Activated naive CD8-positive, alpha-beta T cell treated with anti-CD3 and anti-CD28 coated beads for 36 hours (primary cell): ENCODE data around the gene YJEFN3. TPM values are rescaled to one million over a fixed set of nuclear protein-coding genes. Genes with fewer than 3 reads are reported as not detected.

Source experiments
- DNase-seq: peaks from one replicate; pipeline ENCODE4 v3.0.0; 2021
- H3K27ac Mint-ChIP-seq: one replicate; pipeline ENCODE4 v1.8.0; 2022; ENCODE audit warnings: mild to moderate bottlenecking, moderate library complexity, mixed read lengths
- H3K27me3 Mint-ChIP-seq: one replicate; pipeline ENCODE4 v1.8.0; 2022; ENCODE audit warnings: mild to moderate bottlenecking, mixed read lengths
- H3K36me3 Mint-ChIP-seq: one replicate; pipeline ENCODE4 v1.8.0; 2021; ENCODE audit warnings: mild to moderate bottlenecking, mixed read lengths
- H3K4me1 Mint-ChIP-seq: one replicate; pipeline ENCODE4 v1.8.0; 2021; ENCODE audit warnings: mixed read lengths
- H3K4me3 Mint-ChIP-seq: one replicate; pipeline ENCODE4 v1.8.0; 2022; ENCODE audit warnings: mild to moderate bottlenecking, moderate library complexity, mixed read lengths
- H3K9me3 Mint-ChIP-seq: one replicate; pipeline ENCODE4 v1.8.0; 2022; ENCODE audit warnings: mixed read lengths
- total RNA-seq, 2 experiments: library from RNA; stranded (reverse); gene quantifications; one replicate each; pipeline ENCODE4 v1.2.3, GENCODE V29; 2021

The YJEFN3 gene
- total RNA-seq, 2 experiments from 2014 or later = 5.7 to 7.8 TPM

DNA sequence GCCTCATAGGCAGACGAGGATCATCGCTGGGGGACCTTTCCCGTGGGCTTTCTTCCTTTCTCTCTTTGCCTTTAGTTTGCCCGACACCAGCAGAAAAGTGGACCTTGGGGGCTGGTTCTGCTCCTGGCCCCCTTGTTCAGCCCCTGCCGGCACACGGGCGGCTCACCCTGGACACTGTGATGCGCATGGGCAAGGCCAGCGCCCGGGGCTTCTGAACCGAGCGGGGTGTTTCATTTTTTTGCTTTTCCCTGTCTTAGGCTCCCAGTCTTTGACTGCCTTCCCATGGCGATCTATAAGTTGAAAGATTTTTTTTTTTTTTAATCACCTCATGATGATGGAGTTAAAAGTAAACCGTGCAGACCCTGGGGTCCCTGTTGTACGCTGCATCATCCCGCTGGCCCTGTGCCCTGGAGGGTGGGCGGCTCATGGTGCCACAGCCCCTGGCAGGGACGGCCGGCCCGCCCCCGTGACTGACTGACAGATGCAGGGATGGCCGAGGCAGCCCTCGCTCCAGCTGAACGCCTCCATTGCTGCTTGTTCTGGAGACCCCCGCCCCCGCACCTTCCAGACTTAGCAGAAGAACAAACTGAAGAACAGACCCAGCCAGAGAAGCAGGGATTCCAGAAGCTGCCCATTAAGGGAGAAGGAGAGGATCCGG lies 22.9 kb upstream of the YJEFN3 start:
- H3K9me3 Mint-ChIP-seq = no peaks in the 10 kb centered on the region
- no peak overlapping the region for H3K27ac Mint-ChIP-seq
- no peak for DNase-seq
- H3K4me3 Mint-ChIP-seq = no peak overlapping the region
- peaks cover 14% of the 10 kb centered on the region for H3K36me3 Mint-ChIP-seq
- no peaks in the 10 kb centered on the region for H3K4me1 Mint-ChIP-seq
- no peaks in the 10 kb centered on the region for H3K27me3 Mint-ChIP-seq

DNA sequence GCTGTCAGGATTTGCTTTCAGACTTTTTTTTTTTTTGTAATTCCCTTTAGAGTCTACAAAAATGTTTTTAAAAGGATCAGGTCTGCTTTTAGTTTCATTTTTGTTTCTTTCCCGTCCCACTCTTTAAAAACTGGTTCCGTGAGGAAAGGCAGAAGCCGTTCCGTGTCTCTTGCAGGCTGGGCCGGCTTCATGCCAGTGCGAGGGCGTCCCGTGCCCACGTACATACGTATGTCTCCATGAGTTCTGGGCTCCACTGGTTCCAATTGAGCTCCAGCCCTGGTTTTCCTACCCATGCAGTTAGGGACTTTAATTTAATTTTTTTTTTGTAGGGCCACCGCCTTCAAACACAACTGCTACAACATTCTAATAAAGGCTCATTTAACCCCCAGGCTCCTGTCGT lies 22.1 kb upstream of the YJEFN3 start:
- Mint-ChIP-seq H3K4me3 (no peak overlapping the region), H3K27me3 (no peaks in the 10 kb centered on the region), H3K27ac (no peak overlapping the region), H3K9me3 (no peaks in the 10 kb centered on the region), H3K36me3 (peaks cover 14% of the 10 kb centered on the region), H3K4me1 (no peaks in the 10 kb centered on the region)
- no peak for DNase-seq

DNA sequence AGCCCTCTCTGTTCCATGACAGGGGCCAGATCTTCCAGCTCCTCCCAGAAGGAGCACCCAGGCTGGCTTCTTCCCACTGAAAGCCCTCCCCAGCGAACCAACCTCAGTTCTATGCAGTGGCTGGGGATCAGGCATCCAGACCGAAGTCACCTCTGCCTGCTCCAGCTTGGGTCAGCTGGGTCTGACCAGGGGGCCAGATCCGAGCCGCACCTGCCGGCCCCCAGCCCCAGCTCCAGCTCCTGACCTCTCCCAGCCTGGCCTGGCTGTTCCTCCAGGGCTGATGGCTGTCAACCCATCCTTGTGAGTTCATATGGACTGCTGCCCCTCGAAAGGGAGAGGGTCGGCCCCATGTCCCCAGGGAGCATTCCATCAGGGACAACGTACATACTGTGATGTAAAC lies 21.4 kb upstream of the YJEFN3 start:
- Mint-ChIP-seq H3K9me3 (no peaks in the 10 kb centered on the region), H3K4me3 (no peak overlapping the region), H3K27me3 (no peaks in the 10 kb centered on the region), H3K4me1 (peaks cover 1% of the 10 kb centered on the region), H3K27ac (no peak overlapping the region), H3K36me3 (peaks cover 14% of the 10 kb centered on the region)
- DNase-seq = no peak

DNA sequence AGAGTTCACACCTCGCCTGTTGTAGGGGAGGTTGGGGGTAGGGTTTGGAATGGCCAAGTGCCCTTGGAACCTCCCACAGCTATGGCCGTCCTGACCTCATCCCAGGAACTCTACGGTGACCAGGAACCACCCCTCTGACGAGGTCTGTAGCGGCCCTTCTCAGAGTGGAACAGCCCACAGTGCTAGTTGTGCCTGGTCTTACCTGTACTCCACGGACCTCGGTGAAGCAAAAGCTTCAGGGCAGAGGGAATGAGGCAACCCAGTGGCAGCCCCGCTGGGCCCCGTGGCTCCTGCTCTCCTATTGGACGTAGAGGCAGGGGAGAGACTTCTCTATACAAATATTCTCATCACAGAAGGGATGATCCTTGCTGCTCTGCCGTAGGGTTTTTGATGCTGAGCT lies 20.5 kb upstream of the YJEFN3 start:
- no peaks in the 10 kb centered on the region for H3K27me3 Mint-ChIP-seq
- DNase-seq = no peak
- peaks cover 9% of the 10 kb centered on the region for H3K36me3 Mint-ChIP-seq
- peaks cover 1% of the 10 kb centered on the region for H3K4me1 Mint-ChIP-seq
- H3K9me3 Mint-ChIP-seq = no peaks in the 10 kb centered on the region
- no peak overlapping the region for H3K27ac Mint-ChIP-seq
- H3K4me3 Mint-ChIP-seq = no peak overlapping the region

DNA sequence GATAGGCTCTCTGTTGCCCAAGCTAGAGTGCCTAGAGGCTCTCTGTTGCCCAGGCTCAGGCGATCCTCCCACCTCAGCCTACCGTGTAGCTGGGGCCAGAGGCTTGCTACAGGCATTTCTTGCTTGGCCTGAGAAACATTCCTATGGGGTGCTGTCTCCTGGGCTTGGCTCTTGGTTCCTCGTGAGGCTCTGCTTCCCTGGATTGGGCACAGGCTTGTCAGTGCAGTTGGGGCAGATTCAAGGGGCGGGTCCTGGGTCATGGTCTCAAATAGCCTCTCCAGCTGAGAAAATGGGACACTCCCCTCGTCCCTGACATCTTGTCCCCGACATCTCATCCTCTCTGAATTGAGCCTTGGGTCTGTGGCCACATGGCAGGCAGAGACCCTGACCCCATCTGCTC lies 18.3 kb upstream of the YJEFN3 start:
- Mint-ChIP-seq H3K36me3 (peaks cover 13% of the 10 kb centered on the region), H3K4me1 (peaks cover 1% of the 10 kb centered on the region), H3K4me3 (no peak overlapping the region), H3K27ac (peak overlapping the region; percentile 19), H3K9me3 (no peaks in the 10 kb centered on the region), H3K27me3 (no peaks in the 10 kb centered on the region)
- DNase-seq = no peak

DNA sequence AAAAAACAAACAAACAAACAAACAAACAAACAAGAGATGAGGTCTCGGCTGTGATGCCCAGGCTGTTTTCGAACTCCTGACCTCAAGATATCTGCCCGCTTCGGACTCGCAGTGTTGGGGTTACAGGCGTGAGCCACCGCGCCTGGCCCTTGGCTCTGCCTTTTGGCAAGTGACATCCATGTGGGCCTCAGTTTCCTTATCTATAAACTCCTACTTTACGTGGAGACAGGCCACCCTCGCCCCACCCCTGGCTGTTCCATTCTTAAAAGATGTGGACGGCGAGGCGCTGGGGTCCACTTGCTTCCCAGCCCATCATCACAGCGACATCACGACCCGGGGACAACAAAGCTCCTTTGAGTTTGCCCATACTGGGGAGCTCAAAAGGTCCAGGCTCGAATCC lies 15.0 kb upstream of the YJEFN3 start:
- Mint-ChIP-seq H3K27ac (no peak overlapping the region), H3K4me1 (peaks cover 11% of the 10 kb centered on the region), H3K9me3 (no peaks in the 10 kb centered on the region), H3K36me3 (peaks cover 18% of the 10 kb centered on the region), H3K27me3 (no peaks in the 10 kb centered on the region), H3K4me3 (no peak overlapping the region)
- no peak for DNase-seq

DNA sequence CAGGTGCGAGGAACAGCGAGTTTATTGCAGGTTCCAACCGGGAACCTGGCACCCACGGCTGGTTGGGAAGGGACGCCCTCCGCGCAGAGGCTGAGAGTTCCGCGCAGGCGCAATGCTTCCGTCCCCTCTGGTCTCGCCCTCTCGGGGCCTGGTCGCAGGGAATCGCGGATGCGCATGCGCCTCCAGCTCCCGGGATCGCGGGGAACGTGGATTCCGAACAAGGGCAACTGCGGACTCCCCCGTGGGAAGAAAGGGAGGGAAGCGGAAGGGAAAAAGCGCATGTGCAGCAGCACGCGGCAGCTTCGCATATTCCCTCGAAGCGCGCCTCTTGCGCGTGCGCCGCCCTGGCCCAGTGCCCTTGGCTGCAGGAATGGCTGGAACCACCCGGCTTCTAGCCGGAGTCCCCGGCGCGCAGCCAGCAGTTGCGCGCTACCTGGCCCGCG lies 14.5 kb upstream of the YJEFN3 start:
- peak; percentile 28 for DNase-seq
- Mint-ChIP-seq H3K4me1 (peaks cover 13% of the 10 kb centered on the region), H3K4me3 (no peak overlapping the region)

DNA sequence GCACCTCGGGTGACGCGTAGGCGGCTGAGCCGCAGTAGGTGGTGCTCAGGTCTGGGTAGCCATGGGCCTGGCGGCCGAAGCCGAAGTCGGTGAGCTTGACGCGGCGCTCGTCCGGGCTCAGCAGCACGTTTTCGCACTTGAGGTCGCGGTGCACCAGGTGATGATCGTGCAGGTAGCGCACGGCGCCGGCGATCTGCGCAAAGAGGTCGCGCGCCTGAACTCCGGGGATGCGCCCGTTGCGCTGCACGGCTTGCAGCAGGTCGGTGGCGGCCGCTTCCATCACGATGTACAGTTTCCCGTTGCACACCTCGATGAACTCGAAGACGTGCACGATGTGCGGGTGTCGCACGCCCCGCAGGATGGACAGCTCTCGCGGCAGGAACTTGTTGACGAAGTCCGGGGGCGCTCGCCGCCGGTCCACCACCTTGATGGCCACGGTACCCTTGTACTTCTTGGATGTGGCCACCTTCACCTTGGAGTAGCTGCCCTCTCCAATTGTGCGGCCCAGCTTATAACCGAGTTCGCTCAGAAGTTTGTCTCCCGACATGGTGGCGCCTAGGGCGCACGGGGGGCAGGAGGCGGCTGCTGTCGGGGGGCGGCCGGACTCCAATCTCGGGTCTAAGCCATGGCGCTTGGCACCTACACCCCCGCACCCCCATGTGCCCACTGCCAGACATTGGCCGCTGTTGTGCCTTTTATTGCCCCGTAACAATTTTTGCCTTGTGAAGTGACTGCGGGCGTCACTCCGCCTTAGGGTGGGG lies 13.7 kb upstream of the YJEFN3 start, which contains the start of gene TSSK6:
TSS of gene TSSK6 (minus strand) at position 668 of the 761 bp plus-strand sequence. CDS start at position 547, 121 bp downstream.
- H3K27ac Mint-ChIP-seq = peak within 1 kb of the TSS; percentile 90
- H3K36me3 Mint-ChIP-seq = peaks cover 28% of the 10 kb centered on the region
- H3K4me1 Mint-ChIP-seq = peaks cover 16% of the 10 kb centered on the region
- no peaks in the 10 kb centered on the region for H3K27me3 Mint-ChIP-seq
- H3K9me3 Mint-ChIP-seq = no peaks in the 10 kb centered on the region
- peak within 1 kb of the TSS; percentile 92 for H3K4me3 Mint-ChIP-seq
- DNase-seq = no peak

More for the DNA sequence above, 14.5 kb upstream of the YJEFN3 start:
- Mint-ChIP-seq H3K36me3 (peaks cover 20% of the 10 kb centered on the region), H3K9me3 (no peaks in the 10 kb centered on the region), H3K27me3 (no peaks in the 10 kb centered on the region), H3K27ac (no peak overlapping the region)

DNA sequence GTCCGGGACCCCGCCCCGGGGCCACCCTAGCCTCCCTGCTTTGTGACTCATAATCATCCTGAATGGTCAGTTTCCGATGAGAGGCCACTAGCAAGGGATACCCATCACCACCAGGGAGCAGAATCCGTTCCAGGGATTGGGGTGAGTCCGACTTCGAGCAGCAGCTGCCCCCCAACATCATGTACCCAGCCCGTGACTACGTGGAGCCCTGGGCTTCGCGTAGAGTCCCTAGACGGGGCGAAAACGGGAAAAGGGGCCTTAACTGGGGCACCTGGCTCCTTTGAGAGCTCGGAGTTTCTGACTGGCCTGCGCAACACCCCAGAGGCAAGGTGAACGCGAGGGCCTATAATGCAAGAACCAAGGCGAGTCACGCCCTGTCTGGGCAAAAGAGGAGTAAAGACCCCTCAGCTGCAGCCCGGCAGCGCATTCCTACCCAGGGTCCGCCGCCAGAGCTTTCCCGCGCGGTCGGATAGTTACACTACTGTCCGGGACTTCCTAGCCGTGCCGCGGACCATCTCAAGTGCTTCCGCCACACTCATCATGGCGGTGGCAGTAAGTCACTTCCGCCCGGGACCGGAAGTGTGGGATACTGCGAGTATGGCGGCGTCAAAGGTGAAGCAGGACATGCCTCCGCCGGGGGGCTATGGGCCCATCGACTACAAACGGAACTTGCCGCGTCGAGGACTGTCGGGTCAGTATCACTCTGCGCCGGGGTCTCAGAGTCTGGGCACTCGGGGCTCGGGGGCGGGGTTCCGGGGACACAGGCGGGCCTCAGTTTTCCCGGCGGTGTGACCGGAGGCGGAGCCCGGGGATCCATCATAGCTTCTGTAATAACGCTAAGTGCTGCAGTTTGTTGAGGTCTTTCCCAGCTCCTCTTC lies 12.8 kb upstream of the YJEFN3 start, which contains the start of gene NDUFA13:
TSS of gene NDUFA13 (plus strand) at position 584 of the 878 bp plus-strand sequence. CDS start at position 598, 14 bp downstream.
- peak; percentile 93 for DNase-seq
- Mint-ChIP-seq H3K27ac (peak within 1 kb of the TSS; percentile 90), H3K4me3 (peak within 1 kb of the TSS; percentile 92), H3K9me3 (no peaks in the 10 kb centered on the region), H3K36me3 (peaks cover 33% of the 10 kb centered on the region), H3K27me3 (no peaks in the 10 kb centered on the region), H3K4me1 (peaks cover 20% of the 10 kb centered on the region)

DNA sequence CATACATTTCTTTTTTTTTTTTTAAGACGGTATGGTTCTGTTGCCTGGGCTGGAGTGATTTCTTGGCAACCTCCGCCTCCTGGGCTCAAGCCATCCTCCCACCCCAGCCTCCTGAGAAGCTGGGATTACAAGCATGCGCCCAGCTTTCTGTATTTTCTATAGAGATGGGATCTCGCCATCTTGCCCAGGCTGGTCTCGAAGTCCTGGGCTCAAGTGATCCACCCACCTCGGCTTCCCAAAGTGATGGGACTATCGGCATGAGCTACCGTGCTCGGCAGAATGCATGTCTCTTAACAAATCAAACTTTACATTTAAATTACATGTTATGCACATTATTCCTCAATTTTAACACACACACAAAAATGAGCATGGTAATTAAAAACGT lies 11.5 kb upstream of the YJEFN3 start:
- Mint-ChIP-seq H3K4me1 (peaks cover 26% of the 10 kb centered on the region), H3K27me3 (no peaks in the 10 kb centered on the region), H3K4me3 (peak overlapping the region; percentile 92), H3K27ac (peak overlapping the region; percentile 66), H3K9me3 (no peaks in the 10 kb centered on the region), H3K36me3 (peaks cover 33% of the 10 kb centered on the region)
- DNase-seq = no peak

DNA sequence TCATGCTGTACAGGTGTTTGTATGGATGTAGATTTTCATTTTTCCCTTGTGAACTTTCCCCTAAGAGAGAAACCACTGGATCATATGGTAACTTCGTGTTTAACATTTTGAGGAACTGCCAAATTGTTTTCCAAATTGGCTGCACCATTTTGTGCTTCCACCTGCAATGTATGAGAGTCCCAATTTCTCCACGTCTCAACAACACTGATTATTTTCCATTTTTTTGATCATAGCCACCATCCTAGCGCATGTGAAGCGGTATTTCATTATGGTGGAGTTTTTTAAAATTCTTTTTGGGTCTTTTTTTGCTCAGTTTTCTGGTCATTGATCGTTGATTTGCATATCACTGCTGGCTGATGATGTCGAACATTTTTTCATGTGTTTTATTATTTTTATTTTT lies 7.7 kb upstream of the YJEFN3 start:
- H3K4me1 Mint-ChIP-seq = peaks cover 37% of the 10 kb centered on the region
- DNase-seq = no peak
- no peaks in the 10 kb centered on the region for H3K9me3 Mint-ChIP-seq
- H3K27ac Mint-ChIP-seq = no peak overlapping the region
- H3K4me3 Mint-ChIP-seq = no peak overlapping the region
- H3K27me3 Mint-ChIP-seq = no peaks in the 10 kb centered on the region
- peaks cover 29% of the 10 kb centered on the region for H3K36me3 Mint-ChIP-seq

DNA sequence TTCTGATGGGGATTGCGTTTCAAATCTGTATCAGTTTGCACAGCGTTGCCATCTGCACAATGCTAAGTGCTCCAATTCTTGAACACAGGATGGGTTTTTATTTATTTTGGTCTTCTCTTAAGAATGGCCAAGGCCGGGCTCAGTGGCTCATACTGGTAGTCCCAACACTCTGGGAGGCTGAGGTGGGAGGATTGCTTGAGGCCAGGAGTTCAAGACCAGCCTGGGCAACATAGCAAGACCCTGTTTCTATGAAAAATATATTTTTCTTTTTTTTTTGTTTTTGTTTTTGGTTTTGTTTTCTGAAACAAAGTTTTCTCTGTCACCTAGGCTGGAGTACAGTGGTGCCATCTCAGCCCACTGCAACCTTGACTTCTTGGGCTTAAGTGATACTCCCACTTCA lies 5.5 kb upstream of the YJEFN3 start:
- Mint-ChIP-seq H3K27ac (peak overlapping the region; percentile 38), H3K9me3 (no peaks in the 10 kb centered on the region), H3K27me3 (no peaks in the 10 kb centered on the region), H3K4me1 (peaks cover 27% of the 10 kb centered on the region), H3K4me3 (no peak overlapping the region), H3K36me3 (peaks cover 22% of the 10 kb centered on the region)
- no peak for DNase-seq

DNA sequence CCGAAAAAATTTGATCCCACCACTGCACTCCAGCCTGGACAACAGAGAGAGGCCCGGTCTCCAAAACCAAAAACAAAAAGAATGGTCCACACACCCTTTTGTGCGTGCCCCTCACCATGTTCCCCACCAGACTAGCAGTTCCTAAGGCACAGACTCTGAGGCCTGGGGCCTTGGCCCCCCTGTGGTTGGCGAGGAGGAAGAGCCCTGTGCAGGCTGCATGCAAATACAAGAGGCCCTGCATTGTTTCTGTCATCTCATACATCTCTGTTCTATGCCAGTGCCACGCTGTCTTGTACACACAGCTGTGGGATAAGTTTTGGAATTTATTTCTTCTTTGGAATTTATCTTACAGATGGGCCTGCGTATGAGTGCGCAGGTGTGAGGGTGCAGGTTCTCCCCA lies 4.7 kb upstream of the YJEFN3 start:
- H3K27ac Mint-ChIP-seq = no peak overlapping the region
- no peak for DNase-seq
- H3K4me1 Mint-ChIP-seq = peaks cover 27% of the 10 kb centered on the region
- H3K4me3 Mint-ChIP-seq = no peak overlapping the region
- no peaks in the 10 kb centered on the region for H3K9me3 Mint-ChIP-seq
- H3K36me3 Mint-ChIP-seq = peaks cover 22% of the 10 kb centered on the region
- H3K27me3 Mint-ChIP-seq = no peaks in the 10 kb centered on the region

DNA sequence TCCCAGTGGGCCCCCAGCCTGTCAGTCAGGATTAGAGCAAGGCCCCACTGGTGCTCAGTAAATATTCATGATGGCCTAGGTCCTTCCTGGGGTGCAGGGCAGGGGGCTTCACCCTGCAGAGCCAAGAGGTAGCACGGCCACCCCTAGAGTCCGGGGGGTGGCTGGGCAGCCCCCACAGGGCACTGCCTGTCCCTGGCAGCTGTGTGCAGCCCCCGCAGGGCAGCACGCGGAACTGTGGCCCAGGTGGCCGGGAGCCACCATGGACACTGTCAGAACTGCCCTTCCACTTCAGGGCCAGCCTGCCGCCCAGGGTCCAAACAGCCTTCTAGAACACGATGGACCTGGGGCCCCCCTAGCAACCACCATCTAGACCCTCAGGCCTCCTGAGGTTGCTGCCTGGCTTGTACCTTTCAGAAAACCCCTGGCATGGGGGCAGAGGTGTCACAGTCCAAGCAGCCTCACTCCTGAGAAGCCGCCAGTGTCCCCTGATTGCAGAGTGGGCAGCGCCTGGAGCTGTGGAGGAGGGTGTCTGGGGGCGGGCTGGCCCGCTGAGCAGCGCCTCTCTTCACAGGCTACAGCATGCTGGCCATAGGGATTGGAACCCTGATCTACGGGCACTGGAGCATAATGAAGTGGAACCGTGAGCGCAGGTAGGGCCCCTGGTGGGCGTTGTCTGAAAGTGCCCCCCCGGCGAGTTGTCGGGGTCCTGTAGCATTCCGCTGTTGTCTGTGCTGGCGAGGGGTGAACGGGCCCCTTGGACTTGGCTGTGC lies 2.9 kb upstream of the YJEFN3 start:
- H3K27ac Mint-ChIP-seq = no peak overlapping the region
- H3K9me3 Mint-ChIP-seq = no peaks in the 10 kb centered on the region
- H3K4me3 Mint-ChIP-seq = no peak overlapping the region
- no peak for DNase-seq
- peaks cover 21% of the 10 kb centered on the region for H3K4me1 Mint-ChIP-seq
- H3K36me3 Mint-ChIP-seq = peaks cover 7% of the 10 kb centered on the region
- H3K27me3 Mint-ChIP-seq = no peaks in the 10 kb centered on the region
